Smooth muscle cell of the brain vasculature (primary cell): Measurements from ENCODE around the gene CUL7.
"Not testable (repeated sequence)": the region's sequence is repeated elsewhere in the genome, so short reads cannot be mapped to it uniquely, and the experiment has no call there.

Source experiments
- DNase-seq: peaks from one replicate; pipeline ENCODE4 v3.0.0-alpha.2; 2012; ENCODE audit warnings: low read depth, low spot score

The CUL7 gene

DNA sequence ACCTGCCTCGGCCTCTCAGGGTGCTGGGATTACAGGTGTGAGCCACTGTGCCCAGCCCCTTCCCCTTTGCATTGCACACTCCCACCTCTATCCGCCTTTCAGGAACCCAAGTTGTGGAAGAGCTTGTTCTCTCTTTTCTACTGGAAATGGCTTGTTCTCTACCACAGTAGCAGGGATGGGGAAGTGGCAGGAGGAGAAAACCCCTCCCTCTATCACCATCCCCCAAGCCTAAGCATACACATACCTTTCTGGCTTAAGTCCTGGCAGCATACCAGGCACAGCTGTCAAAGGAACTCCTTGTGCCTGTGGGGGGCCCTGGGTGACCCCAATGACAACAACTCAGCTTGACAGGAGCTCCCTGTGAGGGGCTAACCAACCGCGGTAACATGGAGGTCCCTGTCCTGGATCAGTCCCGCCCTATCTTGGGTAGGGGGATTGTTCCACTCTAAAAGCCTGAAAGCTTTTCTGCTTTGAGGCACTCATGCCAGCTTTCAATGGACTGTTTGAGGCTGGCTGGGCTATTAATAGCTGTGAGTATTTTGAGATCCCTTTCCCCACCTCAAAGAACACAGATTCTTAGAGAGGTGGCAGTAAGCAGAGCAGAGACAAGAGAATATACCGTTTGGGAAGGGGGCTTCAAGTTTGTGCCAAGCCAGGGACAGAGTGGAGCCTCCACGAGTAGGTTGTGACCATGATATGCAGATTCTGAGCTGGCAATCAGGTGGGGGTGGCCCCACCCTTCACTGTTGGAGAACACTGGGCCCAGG lies 37.3 kb downstream of the CUL7 start:
- DNase-seq: no peak

DNA sequence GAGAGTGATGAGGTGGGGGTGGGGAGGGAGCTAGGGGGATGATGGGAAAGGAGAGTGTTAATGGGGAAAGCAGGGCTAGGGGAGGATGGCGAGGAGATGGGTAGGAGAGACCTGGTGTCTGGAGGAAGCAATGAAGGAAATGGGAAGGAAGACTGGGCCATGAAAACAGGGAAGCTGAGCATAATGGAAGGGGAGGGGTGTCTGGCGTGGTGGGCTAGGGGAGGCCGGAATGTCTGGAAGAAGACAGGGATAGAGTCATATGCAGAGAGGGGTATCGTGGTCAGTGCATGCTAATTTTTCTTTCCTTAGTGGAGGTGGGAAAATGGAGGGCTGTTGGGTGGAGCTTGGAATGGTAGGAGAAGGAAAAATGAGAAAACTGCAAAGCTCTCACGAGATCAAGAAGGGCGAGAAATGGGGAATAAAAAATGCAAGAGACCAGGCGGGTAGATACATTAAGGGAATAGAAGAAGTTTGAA lies 39.2 kb downstream of the CUL7 start:
- no peak for DNase-seq

DNA sequence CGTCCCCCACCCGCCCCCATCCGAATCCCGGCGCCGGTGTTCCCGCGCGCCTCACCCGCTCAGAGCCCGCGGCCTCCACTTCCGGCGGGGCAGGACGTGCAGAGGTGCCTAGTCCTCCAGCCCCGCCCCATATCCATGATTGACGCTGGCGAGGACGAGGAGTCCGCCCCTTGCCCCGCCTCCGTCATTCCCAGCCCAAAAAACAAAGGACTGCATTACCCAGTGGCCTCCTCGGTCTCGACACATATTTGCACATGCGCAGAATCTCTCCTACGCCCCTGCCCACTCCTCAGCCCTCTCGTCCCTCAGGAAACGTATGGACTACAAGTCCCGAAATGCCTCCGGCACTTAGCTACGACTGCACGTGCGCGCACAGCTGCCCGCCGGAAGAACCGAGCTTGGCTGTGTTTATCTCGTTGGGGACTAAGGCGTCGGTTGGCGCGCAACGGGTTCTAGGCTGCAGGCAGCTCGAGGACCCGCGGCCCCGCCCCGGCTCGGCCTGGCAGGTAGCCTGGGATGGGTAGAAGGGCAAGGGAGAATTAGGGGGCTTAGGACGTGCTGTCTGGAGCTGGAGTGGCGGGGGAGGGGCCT lies 39.7 kb downstream of the CUL7 start, which contains the start of the genes KLHDC3 and MEA1:
KLHDC3 (plus strand) TSS at position 407 of the 591 bp plus-strand sequence. CDS start 2,944 bp downstream, outside the sequence.
MEA1 (minus strand) TSS at position 104 of the 591 bp plus-strand sequence. CDS start 133 bp downstream, outside the sequence.
- peak; percentile 99 for DNase-seq

DNA sequence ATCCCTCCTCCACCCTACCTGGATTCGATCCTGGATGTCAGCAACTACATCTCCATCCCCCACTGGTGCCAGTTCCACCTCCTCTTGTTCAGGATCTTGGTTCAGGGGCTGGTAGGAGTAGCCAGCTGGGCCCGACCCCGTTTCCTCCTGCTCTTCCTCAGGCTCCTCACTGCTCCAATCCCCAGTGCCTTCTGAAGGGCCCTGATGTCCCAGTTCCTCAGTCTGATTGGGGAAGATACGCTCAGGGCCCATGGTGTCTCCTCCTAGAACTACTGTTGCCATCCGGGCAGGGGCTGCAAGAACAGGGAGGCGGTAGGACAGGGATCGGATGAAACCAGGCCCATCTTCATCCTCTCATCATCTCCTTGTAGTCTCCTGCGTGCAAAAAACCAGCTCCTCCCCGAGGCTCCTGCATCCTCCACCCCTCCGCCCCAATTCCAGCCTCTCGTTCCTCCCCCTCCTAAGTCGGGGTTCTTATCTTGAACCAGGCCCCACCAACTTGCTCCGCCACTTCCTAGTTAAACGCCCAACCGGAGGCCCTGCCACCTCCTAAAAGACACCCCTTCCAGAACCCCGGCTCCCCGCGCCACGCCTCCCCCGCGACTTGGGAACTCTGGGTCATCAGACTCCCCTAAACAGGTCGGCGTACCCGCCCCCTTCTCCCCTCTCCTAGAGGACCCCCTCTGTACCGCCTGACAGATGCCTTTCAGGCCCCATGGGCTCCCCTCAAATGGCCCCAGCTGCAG lies 40.4 kb downstream of the CUL7 start:
- no peak for DNase-seq

DNA sequence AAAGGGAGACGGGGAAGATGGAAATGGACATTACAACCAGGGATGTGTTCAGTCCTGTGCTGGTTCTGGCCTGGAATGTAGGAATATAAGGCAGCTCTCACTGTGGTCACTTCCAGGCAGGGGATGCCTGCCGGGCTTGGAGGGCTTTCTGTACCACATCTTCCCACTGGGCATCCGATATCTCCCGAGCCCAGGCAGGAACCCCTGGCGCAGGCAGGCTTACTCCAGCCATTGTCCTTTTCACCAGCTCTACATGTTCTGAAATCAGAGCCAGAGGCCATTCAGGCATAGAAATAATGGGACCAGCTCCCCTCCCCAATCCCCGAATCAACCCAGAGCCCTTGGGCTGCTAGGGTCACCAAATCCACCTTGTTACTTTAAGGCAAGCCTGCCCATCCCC lies 41.3 kb downstream of the CUL7 start:
- no peak for DNase-seq

DNA sequence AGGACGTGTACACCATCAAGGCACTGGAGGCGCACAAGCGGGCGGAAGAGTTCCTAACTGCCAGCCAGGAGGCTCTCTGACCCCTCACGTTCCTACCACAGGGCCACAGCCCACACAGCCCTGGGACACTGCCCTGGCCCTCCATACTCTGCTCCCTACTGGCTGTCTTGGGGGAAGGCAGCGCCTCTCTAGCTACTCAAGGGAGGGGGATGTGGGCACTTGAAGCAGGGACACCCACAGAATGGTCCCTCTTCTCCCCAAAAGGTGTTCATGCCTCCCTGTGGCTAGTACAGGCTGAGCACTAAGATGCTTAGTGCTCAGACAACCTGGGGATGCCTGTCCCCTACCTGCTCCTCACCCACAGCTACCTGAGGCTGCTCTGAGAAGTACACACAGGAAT lies 42.4 kb downstream of the CUL7 start:
- DNase-seq: no peak

DNA sequence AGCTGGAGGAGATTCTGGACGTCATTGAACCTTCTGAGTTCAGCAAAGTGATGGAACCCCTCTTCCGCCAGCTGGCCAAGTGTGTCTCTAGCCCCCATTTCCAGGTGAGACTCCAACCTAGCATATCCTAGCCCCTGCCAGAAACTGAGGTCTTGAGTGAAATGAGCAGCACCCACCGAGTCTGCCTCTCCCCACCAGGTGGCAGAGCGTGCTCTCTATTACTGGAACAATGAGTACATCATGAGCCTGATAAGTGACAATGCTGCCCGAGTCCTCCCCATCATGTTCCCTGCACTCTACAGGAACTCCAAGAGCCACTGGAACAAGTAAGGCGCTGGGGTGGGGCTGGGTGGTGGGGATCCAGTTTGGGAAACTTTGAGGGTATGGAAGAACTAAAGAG lies 44.5 kb downstream of the CUL7 start:
- DNase-seq: no peak

DNA sequence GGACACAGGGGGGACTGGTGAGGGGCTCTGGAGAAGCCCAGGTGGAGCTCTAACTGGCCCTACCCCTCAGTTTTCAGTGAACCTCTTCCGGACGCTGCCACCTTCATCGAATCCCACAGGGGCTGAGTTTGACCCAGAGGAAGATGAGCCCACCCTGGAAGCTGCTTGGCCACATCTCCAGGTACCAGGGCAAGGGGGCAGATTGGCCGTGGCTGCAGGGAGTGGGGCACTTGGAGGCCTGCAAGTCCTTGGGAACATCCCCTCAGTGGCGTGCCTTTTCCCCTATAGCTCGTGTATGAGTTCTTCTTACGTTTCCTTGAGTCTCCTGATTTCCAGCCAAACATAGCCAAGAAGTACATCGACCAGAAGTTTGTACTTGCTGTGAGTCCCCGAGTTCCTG lies 46.5 kb downstream of the CUL7 start:
- no peak for DNase-seq

DNA sequence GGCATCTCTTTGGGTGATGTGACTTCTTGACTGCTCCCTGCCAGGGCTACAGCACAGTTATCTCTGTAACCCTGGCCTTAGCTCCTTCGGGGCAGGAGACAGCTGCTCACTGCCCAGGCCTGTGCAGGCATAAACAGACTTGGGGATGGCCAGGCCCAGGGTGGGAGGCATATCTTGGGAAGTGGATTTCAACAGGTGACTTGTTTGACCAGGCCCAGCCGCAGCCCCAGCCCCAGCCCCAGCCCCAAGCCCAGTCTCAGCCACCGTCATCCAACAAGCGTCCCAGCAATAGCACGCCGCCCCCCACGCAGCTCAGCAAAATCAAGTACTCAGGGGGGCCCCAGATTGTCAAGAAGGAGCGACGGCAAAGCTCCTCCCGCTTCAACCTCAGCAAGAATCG lies 47.4 kb downstream of the CUL7 start:
- no peak for DNase-seq

DNA sequence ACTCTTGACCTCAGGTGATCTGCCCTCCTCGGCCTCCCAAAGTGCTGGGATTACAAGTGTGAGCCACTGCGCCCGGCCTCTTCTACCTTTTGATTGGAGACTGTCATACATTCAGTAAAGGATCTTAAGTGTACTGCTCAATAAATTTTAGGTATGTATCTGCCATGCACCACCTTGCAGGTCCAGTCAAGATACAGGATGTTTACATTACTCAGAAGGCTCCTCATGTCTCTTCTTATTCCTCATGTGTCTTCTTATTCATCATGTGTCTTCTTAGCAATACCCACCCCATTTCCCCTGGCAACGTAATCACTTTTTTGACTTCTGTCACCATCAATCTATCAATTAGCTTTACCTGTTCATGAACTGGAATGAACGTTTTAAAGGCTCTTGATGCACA lies 47.8 kb downstream of the CUL7 start:
- DNase-seq: no peak

DNA sequence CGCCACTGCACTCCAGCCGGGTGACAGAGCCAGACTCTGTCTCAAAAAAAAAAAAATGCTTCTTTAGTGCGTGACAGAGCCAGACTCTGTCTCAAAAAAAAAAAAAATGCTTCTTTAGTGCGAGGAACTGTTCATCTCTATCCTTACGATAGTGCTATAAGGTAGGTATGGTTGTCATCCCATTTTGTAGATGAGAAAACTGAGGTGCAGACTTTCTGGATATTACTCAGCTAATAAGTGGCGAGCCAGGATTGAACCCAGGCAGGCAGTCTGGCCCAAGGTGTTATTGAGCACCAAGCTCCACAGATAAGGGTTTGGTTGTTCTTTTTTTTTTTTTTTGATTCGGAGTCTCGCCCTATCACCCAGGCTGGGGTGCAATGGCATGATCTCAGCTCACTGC lies 51.8 kb downstream of the CUL7 start:
- no peak for DNase-seq

DNA sequence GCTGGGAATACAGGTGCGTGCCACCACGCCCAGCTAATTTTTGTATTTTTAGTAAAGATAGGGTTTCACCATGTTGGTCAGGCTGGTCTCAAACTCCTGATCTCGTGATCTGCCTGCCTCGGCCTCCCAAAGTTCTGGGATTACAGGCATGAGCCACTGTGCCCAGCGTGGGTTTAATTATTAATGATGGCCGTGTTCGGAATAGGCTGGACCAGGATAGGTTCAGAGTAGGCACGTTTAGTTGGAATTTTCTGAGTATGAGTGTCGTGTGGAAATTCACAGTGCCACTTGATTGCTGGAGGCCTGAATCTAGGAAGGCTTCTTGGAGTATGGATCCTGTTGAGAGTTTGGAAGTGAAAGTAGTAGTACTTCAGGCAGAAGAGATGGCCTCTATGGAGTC lies 55.4 kb downstream of the CUL7 start:
- not testable (repeated sequence) for DNase-seq

DNA sequence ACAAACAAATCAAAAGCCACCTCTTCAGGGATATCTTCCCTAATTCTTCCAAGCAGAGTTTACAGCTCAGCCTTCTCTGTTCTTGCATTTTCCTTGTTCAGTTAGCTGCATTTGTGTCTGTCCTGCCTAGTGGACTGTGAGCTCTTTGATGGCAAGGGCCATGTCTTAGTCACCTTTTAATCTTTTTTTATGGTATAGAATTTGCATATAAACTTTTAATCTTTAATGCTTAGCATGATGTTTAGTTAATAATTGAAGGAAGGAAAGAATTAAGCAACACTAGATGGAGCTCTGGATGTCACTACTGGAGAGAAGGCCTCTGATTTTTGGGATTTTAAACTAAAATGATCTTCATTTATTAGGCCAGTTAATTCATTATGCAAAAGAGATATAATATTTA lies 57.1 kb downstream of the CUL7 start:
- no peak for DNase-seq

DNA sequence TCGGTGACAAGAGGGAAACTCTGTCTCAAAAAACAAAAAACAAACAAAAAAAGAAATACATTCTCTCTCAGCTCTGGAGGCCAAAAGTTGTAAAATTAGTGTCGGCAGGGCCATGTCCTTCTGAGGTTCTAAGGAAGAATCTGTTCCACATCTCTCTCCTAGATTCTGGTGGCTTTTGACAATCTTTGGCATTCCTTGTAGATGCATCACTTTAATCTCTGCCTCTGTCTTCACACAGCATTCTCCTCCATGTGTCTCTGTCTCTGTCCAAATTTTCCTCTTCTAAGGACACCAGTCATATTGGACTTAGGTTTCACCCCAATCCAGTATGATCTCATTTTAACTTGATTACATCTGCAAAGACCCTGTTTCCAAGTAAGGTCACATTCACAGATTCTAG lies 60.2 kb downstream of the CUL7 start:
- DNase-seq: no peak

DNA sequence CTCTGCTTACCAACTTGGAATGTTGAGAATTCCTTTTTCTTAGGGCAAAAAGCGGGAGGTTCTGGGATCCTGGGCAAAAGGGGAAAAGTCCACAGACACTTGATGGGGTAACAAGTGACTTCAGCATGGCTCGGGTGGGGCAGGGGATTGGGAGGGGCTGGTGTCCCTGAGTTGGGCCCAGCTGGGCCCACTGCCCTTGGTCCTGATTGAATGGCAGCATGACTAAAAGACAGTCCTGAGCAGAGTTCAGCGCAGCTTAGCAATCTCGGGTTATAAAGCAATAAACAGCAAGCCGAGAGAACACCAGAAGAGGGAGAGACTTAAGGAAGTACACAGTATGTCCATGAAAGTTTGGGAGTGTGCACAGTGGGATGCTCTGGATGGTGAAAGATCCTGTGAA lies 63.7 kb downstream of the CUL7 start:
- no peak for DNase-seq

DNA sequence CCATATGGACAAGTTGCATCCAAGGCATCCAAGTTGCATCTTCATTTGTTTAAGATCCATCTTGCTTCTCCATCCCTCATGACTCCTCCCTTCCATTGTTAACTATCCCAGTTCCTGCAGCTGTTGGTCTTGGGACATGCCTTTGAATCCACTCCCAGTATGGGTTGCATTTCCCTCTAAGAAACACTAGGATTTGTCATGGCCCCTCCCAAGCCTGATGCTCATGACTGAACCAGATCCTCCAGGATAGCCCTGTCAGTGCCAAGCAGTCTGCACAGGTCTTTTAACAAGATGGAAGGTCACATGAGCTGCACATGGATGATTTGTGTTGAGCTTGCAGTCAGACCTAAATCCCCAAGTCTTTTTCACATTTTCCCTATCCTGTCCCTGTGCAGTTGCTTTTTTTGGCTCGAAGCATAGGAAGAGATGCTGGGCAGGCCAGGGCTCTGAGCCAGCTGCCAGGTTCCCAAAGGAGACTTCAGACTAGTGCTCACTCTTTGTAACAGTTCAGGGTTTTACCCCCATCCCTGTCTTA lies 65.1 kb downstream of the CUL7 start:
- no peak for DNase-seq
